ENCODE measurements around the gene GPC1. TPM values are rescaled to one million over a fixed set of nuclear protein-coding genes. Genes with fewer than 3 reads are reported as not detected.

The GPC1 gene
- polyA plus RNA-seq, 1 of the 3 experiments (the other 2 are of a cell fraction), result 65.5 TPM

DNA sequence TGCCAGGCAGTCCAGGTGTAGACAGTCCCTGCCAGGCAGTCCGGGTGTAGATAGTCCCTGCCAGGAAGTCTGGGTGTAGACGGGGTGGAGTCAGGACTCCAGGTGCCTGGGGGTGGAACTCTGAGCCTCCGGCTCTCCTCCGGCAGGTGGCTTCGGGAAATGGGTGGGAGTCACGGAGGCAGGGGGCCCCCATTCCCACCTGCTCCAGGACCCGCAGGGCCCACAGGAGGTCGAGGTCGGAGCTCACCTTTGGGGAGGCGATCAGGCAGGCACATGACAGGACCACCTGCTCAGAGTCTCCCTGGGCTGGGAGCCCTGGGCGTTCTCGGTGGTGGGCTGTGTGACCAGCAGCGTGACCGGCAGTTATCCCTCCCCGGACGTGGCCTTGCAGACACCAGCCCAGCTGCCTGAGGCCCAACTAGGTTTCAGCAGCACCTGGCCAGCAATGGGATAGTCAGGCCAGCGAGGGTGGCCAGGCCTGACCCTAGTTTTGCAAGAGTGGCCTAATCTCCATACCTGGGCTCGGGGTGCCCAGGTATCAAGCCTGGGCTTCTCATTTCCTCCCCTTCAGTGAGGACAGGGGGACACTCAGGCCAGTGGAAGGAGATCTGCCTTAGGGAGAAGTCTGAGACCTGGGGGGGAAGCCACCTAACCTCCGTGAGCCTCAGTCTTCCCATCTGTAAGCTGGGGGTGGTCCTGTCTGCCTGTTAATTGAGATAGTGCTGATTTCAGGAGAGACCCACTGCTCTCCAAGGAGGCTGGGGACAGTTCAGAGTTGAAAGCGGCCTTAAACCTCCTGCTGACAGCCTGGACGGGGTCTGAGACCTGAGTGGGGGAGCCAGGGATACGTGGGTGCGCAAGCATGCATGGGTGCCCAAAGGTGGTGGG, 13.2 kb downstream of the GPC1 start:
- Histone ChIP-seq H3K36me3 (replicated peaks in 1 of 2; ENCODE audit: control insufficient read depth in 1 of 2, insufficient read depth in 2 of 2, low read length in 1 of 2) (no peaks in the 10 kb centered on the region), H3K79me2 (ENCODE audit: insufficient read depth) (peaks cover 7% of the 10 kb centered on the region; the same call in 1 of the 2 replicates), H4K20me1 (ENCODE audit: insufficient read depth) (peaks cover 70% of the 10 kb centered on the region), H3K4me3 (ENCODE audit: low read depth in 2 of 2, low read length in 1 of 2) (no peak overlapping the region), H3K9me3 (no peaks in the 10 kb centered on the region), H3K4me2 (no peak overlapping the region), H3K27ac (ENCODE audit: low read depth in 2 of 2, low read length in 1 of 2) (no peak overlapping the region), H3K27me3 (ENCODE audit: insufficient read depth) (no peaks in the 10 kb centered on the region), H2AFZ (ENCODE audit: low read depth) (no peak overlapping the region), H3K4me1 (ENCODE audit: control insufficient read depth in 1 of 2, insufficient read depth in 2 of 2, low read depth in 1 of 2, low read length in 1 of 2) (peaks cover 6 to 13% of the 10 kb centered on the region in 2 experiments; a peak in 2 of 4 replicates), H3F3A (replicated peaks; ENCODE audit: insufficient read depth) (no peaks in the 10 kb centered on the region), H3K9ac (no peak overlapping the region), H3K9me2 (no peaks in the 10 kb centered on the region)
- ChIA-PET CTCF (interaction anchor here (1.7 to 1.9 kb wide), 2 partner anchors 10 to 298 kb away, joined by 3 to 12 read pairs; no protein-coding TSS in a partner anchor), POLR2A (no interaction called here)
- 90% methylated on average over 8 of the region's 23 CpGs for WGBS (ENCODE audit: low lambda C conversion rate)
- no peak for DNase-seq
- TF ChIP-seq ELF1 (IDR thresholded peaks at IDR 0.05) (no peak), POLR2AphosphoS5 (IDR thresholded peaks at IDR 0.05; ENCODE audit: low read depth, low read length) (no peak), JUND (IDR thresholded peaks at IDR 0.05) (no peak), EZH2phosphoT487 (IDR thresholded peaks at IDR 0.05; ENCODE audit: borderline replicate concordance, low read depth) (no peak), RFX5 (IDR thresholded peaks at IDR 0.05; ENCODE audit: low read length) (no peak), TAF1 (IDR thresholded peaks at IDR 0.05; ENCODE audit: borderline replicate concordance, low read depth, low read length) (no peak), NRF1 (IDR thresholded peaks at IDR 0.05; ENCODE audit: low read depth, low read length) (no peak), RCOR1 (IDR thresholded peaks at IDR 0.05; ENCODE audit: low read length) (no peak), TEAD4 (IDR thresholded peaks at IDR 0.05; ENCODE audit: borderline replicate concordance, insufficient read depth) (no peak), FOXM1 (IDR thresholded peaks at IDR 0.05; ENCODE audit: low read depth) (no peak), RAD21 (IDR thresholded peaks at IDR 0.05; ENCODE audit: low read length) (no peak), SIN3A (IDR thresholded peaks at IDR 0.05; ENCODE audit: borderline replicate concordance, low read depth, low read length) (no peak), GATA2 (CRISPR knock-in tag; IDR thresholded peaks at IDR 0.05) (no peak), EP300 (IDR thresholded peaks at IDR 0.05; ENCODE audit: borderline replicate concordance in 1 of 2, low read depth in 1 of 2, low read length in 1 of 2) (no peak)
- TF ChIP-seq, protein P1, sequence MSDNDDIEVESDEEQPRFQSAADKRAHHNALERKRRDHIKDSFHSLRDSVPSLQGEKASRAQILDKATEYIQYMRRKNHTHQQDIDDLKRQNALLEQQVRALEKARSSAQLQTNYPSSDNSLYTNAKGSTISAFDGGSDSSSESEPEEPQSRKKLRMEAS (IDR thresholded peaks at IDR 0.05; ENCODE audit: low read depth), result no peak
- TF ChIP-seq, protein P2, sequence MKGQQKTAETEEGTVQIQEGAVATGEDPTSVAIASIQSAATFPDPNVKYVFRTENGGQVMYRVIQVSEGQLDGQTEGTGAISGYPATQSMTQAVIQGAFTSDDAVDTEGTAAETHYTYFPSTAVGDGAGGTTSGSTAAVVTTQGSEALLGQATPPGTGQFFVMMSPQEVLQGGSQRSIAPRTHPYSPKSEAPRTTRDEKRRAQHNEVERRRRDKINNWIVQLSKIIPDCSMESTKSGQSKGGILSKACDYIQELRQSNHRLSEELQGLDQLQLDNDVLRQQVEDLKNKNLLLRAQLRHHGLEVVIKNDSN (IDR thresholded peaks at IDR 0.05; ENCODE audit: borderline replicate concordance, low read depth), result no peak
- TF ChIP-seq, protein P3, sequence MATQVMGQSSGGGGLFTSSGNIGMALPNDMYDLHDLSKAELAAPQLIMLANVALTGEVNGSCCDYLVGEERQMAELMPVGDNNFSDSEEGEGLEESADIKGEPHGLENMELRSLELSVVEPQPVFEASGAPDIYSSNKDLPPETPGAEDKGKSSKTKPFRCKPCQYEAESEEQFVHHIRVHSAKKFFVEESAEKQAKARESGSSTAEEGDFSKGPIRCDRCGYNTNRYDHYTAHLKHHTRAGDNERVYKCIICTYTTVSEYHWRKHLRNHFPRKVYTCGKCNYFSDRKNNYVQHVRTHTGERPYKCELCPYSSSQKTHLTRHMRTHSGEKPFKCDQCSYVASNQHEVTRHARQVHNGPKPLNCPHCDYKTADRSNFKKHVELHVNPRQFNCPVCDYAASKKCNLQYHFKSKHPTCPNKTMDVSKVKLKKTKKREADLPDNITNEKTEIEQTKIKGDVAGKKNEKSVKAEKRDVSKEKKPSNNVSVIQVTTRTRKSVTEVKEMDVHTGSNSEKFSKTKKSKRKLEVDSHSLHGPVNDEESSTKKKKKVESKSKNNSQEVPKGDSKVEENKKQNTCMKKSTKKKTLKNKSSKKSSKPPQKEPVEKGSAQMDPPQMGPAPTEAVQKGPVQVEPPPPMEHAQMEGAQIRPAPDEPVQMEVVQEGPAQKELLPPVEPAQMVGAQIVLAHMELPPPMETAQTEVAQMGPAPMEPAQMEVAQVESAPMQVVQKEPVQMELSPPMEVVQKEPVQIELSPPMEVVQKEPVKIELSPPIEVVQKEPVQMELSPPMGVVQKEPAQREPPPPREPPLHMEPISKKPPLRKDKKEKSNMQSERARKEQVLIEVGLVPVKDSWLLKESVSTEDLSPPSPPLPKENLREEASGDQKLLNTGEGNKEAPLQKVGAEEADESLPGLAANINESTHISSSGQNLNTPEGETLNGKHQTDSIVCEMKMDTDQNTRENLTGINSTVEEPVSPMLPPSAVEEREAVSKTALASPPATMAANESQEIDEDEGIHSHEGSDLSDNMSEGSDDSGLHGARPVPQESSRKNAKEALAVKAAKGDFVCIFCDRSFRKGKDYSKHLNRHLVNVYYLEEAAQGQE (IDR thresholded peaks at IDR 0.05; ENCODE audit: low read depth, low read length), result no peak

Data from SK-N-SH (cell line).